ENCODE data around the gene ANAPC16.
"Not testable (repeated sequence)": the region's sequence is repeated elsewhere in the genome, so short reads cannot be mapped to it uniquely, and the experiment has no call there.

The ANAPC16 gene

DNA sequence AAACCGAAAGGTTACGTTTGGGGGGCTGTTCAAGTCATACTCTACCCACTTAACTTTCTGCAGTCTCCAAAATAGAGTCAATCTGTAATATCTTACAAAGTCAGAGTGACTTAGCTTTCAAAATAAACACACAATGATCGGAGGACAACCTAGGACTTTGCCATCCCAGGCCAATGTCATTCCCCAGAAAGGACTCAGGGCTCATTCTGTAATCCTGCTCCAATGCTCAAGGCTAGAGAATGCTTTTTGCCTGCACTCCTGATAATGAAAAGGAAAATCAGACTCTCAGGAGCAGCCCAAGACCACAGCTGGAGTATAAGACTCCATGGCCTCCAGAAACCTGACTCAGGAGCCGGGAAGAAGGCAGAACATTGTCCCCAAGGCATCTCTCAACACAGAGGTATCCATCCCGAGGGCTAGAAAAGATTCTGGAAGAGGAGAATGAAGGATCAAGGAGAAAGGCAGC, 28.8 kb downstream of the ANAPC16 start:
- no peak for DNase-seq (ENCODE audit: low read depth)

DNA sequence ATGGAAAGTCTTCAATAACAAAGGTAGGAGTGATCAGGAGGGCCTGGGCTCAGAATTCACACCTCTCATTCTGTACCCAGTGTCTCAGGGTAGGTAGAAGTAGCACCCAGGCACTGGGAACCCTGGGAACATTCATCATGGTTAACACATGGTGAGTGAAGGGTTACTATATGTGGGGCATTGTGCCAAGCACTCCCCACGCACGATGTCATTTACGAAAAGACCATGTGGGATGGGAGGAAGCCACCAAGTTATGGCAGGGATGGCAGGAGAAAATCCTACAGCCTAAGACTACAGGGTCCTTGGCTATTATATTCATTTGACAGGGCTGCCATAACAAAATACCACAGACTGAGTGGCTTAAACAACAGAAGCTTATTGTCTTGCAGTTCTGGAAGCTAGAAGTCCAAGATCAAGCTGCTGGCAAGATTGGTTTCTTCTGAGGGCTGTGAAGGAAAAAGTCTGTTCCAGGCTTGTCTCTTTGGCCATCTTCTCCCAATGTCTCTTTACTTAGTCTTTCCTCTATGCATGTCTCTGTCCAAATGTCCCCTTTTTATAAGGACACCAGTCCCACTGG, 30.2 kb downstream of the ANAPC16 start:
- DNase-seq (ENCODE audit: low read depth) = no peak

DNA sequence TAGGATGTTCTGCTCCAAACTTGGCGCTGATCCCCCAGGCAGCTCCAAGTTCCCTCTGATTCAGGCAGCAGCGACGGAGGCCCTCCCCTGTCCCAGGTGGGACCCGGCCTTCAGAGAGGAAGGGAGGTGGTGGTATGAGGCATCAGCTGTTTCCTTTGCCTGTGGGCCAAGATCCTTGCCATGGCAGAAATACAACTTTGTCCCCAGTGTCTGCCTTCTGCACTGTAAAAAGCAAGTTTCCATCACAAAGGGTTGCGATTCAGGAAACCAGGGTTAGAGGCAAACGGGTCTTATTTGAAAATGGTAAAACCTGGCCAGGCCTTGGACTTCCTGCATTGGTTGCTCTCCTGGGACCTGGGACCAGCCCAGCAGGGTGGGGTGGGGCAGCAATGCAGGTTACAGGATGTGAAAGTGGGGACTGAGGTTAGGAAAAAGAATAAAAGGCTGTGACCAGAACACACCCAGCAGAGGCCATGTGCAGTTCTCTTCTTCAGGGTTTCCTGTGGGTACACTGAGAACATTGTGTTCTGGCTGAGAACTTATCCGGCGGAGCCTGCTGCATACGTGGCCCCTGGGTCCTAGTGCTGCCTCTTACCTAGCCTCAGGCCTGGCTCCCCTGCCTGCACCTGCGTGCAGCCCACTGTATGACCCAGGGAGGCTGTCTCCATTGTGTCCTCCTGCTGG, 32.8 kb downstream of the ANAPC16 start:
- peak; percentile 42 for DNase-seq (ENCODE audit: low read depth)

DNA sequence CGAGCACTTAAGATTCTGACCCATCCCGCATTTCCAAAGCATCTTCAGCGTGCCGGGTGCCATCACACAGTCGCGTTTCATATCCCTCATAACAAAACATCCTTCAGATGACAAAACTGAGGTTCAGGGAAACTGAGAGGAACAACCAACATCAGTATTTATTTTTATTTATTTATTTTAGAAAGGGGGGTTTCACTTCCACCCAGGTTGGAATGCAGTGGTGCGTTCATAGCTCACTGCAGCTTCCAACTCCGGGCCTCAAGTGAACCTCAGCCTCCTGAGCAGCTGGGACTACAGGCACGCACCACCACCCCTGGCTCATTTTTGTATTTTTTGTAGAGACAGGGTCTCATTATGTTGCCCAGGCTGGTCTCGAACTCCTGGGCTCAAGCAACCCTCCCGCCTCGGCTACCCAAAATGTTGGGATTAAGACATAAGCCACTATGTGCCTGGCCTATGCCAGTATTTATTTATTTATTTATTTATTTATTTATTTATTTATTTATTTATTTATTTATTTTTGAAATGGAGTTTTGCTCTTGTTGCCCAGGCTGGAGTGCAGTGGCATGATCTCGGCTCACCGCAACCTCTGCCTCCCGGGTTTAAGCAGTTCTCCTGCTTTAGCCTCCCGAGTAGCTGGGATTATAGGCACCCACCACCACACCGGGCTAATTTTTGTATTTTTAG, 33.5 kb downstream of the ANAPC16 start:
- DNase-seq (ENCODE audit: low read depth) = not testable (repeated sequence)

DNA sequence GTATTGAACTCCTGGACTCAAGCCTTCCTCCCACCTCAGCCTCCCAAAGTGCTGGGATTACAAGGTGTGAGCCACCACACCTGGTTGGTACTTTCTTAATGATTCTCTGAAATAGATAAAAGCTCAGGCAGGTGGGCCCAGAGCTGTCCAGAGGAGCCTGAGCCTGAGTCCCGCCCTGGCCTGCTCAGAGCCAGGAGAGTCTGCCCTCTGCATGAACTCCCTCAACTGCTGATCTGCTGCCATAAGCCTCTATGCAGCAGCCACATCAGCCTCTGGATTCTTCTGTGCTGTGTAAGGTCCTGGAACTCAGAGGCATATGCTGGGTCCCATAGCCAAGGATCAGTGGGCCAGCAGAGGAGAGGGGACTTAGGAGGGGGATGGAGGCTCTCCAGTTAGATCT, 34.9 kb downstream of the ANAPC16 start:
- no peak for DNase-seq (ENCODE audit: low read depth)

DNA sequence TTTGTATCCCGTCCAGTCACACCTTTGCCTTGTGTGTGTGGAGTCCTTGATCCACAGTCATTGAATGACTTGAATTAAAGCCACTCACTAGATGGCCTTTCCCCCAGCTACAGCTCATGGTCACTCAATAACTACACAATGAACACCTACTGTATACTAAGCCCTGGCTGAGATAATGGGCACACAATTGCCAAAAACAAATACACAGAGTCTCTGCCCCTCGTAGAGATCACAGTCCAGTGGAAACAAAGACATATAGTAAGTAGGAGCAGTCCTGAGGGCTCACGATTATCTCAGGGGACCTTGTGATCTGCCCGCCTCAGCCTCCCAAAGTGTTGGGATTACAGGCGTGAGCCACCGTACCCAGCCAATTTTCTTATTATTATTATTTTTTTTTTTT, 35.8 kb downstream of the ANAPC16 start:
- DNase-seq (ENCODE audit: low read depth) = no peak

DNA sequence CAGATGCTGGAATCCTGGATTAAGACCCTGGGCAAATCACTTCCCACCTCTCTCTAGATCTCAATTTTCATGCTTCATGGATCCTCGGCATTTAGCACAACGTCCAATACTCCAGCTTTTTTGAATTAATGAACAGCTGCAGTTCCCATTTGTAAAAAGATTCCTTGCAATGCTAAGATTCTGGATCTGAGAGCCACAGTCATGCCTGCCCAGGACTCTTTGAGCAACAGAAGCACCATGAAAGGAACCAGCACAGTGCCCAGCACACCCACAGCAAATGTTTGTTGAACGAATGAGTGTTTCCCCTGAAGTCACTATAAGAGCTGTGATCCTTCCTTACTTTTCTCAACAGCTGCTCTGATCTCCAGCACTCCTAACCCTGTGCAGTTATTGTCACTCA, 37.2 kb downstream of the ANAPC16 start:
- no peak for DNase-seq (ENCODE audit: low read depth)

DNA sequence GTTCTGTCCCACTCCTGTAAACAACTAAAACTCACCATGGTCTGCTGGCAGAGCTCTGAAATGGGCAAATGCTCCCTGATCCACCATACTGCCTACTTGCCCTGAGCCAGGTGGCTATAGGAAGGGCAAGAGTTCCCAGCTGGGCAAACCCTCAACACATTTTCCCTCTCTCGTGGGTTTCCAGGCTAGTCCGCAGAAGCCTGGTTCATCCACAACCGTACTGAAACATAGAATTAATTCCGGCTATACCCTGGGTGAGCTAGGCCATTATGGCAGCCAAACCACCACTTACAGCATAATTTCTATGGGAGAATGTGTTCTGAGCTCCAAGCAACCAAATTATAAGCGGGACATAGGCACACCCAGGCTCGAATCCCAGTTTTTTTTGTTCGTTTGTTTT, 37.8 kb downstream of the ANAPC16 start:
- DNase-seq (ENCODE audit: low read depth) = no peak

DNA sequence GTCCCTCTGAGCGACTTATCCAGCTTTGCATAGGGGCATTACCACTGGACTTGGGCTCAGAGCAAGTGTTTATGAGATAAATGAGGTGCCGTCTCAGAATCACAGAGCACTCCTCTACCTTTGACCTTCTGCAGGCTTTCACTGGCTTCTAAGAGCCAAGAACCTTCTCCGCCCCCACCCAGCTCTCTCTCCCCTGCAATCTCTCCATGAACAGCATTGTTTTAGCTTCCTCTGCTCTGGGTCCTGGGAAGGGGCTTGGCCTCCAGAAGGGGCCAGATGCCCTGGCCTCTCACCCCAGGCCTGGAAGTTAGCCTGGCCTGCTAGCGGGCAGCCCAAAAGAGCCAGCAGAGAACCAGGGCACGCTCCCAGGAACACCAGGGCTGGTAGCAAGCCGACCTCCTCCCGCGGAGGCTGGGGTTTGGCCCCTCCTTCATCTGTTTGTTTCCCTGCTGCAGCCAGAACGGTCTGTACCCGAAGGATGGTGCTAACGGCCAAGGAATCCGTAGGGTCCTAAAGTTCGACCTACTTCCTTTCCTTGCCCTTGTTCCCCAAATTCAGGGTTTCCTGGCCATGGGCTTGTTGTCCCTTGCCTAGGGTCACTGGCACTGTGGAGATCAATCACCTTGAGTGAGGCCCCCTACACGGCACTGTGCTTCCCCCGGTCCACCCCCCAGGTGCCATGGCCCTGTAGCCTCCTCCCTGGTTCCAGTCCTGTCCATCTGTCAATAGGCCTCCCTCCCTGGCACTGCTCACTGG, 39.2 kb downstream of the ANAPC16 start:
- no peak for DNase-seq (ENCODE audit: low read depth)

DNA sequence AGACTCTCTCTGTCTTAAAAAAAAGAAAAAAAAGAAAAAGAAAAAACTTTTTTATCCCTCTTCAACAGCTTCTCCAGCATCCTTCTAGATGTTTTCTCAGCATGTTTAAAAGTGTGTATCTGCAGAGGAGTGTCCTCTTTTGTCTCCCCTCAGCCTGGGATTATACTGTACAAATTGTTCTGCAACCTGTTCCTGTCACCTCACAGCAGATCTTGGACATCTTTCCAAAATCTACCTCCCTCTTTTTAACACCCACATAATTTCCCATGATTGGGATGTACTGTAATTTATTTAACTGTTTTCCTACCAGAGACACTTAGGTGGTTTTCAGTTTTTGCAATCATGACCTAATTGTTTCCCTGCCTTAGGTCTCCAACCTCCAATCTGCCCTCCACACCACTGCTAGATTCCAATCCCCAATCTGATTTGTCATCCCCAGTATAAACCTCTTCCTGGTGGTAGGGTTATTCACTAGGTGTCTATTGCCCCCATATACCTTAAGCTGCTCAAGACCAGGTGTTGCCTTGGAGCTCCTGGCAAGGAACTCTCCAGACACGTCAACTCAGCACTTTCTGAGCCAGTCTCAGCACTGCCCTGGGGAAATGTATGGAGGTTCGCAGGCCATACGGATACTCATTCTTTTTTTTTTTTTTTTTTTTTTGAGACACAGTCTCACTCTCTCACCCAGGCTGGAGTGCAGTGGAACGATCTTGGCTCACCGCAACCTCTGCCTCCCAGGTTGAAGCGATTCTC, 40.3 kb downstream of the ANAPC16 start:
- no peak for DNase-seq (ENCODE audit: low read depth)

DNA sequence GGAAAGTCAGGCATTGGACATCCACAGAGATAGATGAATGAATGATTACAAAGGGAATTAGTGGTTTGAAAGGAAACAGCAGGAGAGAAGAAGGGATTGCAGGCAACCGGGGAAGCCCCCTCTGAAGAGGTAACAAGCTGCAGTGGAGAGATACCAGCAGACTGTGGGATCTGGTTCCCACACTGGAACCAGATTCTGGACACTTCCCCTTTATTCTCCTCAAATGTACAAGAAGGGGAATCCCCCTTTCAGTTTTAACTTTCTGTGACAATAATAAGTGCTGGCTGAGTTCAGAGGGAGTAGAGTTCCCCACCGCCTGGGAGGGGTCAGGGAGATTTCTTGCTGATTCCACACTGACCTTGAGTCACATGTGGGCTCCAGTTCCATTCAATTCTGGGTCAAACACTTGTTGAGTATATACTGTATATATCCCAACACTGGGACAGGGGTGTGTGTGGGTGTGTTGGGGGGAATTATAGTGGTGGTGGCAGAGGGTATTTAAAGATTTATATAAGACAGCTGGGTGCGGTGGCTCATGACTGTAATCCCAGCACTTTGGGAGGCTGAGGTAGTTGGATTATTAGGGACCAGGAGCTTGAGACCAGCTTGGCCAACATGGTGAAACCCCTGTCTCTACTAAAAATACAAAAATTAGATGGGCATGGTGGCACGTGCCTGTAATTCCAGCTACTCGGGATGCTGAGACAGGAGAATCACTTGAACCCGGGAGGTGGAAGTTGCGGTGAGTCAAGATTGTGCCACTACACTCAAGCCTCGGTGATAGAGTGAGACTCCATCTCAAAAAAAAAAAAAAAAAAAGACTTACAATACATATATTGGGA, 41.5 kb downstream of the ANAPC16 start:
- DNase-seq (ENCODE audit: low read depth) = peak; percentile 90

DNA sequence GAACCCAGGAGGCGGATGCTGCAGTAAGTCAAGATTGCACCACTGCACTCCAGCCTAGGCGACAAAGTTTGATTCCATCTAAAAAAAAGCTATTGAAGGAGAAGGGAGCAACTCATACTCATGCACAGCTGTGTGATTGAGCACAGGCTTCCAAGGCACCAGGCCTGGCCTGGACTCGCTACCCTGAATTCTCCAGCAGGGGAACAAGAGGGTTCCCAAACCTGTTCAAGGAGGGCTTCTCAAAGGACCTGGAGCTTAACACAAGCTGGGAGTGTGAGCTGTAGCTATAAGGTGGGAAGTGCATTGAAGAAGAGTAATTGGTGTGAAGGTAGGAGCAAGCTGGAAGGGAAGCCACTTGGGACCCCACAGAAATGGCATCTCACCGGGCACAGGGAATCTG, 42.8 kb downstream of the ANAPC16 start:
- no peak for DNase-seq (ENCODE audit: low read depth)

DNA sequence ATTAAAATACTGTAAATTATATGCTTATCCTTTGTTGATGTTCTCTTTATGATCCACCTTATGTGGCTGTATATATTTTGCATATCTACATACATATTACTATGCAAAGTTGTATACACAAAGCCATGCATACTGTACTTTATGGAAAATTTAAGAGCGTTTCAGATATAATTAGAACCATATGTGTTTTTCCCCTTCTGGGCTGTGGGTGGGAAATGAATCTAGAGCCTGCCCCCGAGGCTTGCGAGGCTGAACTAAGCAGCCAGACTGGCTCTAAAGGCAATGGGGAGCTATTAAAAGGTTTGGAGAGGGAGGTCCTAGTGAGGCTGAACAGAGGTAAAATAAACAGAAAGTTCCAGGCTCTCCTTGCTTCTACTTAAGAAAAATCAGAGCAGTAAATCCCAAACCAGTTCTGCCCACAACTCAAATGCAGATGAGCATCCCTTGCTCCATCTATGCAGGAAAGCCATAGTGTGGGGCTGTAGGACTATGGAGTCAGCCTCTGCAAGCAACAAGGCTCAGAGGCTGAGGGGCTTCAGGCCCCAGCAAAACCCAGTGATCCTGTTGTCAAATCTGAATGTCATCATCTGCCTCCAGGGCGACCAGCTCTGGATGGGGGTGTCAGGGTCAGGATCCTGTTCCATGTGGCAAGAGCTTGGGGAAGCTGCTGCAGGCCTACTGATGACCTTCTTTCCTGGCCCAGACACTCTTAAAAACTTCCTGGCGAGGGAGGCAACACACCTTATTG, 43.9 kb downstream of the ANAPC16 start:
- no peak for DNase-seq (ENCODE audit: low read depth)

DNA sequence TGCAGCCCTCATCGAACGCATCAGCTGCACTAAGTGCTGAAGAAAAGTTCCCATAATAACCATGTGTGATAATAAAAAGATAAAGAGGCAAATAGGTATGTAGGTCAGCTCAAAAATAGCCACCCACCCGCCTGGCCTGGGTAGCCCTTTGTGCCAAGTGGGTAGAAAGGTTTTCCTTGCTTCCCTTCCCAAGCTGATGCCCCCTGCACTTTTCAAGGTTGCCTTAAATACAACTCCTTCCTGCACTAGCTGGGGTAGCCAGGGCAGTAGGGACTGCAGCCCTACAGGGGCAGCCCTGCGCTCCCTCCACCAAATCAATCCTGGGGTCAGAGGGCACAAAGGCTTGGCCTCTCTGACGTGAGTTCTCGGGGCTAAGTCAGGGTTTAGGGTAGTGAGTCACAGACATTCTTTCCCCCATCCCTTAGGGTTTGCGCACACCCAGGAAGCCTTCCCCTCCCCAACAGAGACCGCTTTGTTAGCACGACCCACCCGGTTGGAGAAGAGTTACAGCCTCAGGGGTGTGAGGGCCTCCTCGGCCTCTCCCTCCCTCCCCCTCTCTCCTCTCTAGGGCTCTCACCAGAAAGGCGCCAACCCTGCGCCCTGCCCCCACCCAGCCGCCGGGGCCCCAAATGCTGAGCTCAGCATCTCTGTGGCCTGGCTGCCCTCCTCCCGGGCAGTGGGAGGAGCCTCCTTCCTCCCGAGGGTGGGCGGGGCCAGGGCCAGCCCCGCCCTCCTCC, 44.6 kb downstream of the ANAPC16 start:
- DNase-seq (ENCODE audit: low read depth) = no peak

DNA sequence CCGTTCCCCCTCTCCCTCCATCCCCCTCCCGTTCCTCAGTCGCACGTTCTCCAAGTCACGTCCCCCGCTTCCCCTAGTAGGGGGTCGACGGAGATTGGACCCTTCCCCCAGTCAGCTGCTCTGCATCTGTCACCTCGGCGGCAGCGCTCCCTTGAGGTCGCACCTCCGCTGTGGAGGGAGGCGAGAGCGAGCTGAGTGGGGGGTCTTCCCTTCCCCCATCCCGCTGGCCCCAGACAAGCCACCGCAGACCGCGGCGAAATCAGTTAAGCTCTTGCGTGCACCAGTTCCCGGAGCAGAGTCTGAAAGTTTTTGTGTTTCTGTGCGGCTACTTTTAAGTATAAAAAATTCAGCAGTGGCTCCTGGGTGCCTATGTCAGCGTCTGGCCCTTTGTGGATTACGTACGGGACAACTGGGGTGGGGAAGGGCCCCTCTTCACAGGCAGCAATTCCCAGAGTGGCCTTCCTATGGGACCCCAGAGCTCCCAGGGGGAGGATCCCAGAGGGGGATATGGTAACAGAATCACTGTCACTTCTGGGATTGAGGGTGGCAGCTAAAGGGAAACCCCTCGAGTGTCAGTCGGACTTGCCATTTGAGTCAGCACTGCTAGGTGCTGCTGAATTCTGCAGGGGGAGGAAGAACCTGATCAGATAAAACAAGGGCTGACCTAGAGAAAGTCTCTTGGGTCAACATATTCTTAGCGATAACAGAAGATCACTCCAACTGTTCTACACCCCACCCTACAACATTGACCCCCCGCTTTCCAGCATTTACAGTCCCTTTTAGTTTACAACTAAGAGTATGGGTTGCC, 45.4 kb downstream of the ANAPC16 start:
- DNase-seq (ENCODE audit: low read depth) = peak; percentile 93

DNA sequence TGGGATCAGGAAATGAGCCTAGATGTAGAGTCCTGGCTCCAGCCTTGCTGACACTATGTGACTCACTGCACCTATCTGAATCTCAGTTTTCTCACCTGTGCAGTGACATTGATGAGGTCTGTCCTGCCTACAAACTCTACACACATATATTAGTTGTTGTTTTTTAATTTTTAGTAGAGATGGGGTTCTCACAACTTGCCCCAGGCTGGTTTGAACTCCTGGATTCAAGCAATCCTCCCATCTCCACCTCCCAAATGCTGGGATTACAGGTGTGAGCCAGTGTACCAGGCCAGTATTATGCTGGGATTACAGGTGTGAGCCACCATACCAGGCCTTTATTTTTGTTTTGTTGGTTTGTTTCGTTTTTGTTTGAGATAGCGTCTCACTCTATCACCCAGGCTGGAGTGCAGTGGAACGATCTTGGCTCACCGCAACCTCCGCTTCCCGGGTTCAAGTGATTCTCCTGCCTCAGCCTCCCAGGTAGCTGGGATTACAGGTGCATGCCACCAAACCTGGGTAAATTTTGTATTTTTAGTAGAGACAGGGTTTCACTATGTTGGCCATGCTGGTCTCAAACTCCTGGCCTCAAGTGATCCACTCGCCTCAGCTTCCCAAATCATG, 46.1 kb downstream of the ANAPC16 start:
- DNase-seq (ENCODE audit: low read depth) = no peak

DNA sequence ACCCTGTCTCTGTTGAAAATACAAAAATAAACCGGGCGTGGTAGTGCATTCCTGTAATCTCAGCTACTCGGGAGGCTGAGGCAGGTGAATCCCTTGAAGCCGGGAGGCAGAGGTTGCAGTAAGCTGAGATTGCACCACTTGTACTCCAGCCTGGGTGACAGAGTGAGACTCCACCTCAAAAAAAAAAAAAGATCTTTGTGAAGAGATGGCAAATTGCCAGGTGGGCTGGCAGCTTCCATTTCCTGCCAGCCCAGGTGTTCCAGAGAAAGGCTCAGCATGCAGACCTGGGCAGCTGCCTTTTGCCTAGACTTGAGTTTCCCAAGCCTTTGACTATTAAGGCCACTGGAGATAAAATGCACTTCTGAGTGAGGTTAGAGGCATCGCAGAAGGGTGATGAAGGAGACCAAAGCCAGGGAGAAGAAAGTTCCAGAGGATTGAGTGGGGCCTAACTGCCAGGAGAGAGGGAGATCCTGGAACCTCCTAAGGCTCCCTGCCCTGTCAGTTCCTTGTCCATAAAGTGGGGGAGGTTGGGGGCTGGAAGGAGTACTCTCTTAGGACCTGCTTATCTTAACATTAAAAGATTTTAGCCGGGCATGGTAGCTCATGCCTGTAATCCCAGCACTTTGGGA, 47.9 kb downstream of the ANAPC16 start:
- DNase-seq (ENCODE audit: low read depth) = no peak

DNA sequence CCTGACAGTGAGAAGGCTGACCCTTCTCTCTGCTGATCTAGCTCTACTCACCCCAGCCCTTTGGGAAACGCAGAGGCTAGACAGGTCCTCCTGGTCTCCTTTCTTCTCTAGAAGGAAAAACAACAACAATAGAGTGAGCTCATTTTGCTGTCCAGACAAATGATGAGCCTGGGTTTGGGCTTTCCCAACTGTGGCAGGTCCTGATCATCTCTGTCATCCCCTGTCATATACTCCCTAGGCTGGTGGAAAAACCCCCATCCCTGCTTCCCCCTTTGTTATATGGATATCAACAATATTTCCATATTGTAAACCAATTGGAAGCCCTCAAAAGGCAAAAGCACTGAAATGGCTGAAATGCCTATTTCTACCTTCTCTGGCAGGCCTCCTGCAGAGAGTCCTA, 48.7 kb downstream of the ANAPC16 start:
- DNase-seq (ENCODE audit: low read depth) = no peak
